K562 treated with DMSO at 1 percent for 48 hours (cell line): ENCODE results near the gene TXN2. TPM values are rescaled to one million over a fixed set of nuclear protein-coding genes. Genes with fewer than 3 reads are reported as not detected.

ENCODE experiments used
- total RNA-seq: library from RNA; unstranded; fragments of 300-600 nt; gene quantifications from 2 replicates; pipeline ENCODE4 v1.2.3, GENCODE V29; 2022; ENCODE audit warnings: low replicate concordance; ENCODE audit errors: extremely low read depth

The TXN2 gene, protein sequence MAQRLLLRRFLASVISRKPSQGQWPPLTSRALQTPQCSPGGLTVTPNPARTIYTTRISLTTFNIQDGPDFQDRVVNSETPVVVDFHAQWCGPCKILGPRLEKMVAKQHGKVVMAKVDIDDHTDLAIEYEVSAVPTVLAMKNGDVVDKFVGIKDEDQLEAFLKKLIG
- not detected in 2 replicates for total RNA-seq

DNA sequence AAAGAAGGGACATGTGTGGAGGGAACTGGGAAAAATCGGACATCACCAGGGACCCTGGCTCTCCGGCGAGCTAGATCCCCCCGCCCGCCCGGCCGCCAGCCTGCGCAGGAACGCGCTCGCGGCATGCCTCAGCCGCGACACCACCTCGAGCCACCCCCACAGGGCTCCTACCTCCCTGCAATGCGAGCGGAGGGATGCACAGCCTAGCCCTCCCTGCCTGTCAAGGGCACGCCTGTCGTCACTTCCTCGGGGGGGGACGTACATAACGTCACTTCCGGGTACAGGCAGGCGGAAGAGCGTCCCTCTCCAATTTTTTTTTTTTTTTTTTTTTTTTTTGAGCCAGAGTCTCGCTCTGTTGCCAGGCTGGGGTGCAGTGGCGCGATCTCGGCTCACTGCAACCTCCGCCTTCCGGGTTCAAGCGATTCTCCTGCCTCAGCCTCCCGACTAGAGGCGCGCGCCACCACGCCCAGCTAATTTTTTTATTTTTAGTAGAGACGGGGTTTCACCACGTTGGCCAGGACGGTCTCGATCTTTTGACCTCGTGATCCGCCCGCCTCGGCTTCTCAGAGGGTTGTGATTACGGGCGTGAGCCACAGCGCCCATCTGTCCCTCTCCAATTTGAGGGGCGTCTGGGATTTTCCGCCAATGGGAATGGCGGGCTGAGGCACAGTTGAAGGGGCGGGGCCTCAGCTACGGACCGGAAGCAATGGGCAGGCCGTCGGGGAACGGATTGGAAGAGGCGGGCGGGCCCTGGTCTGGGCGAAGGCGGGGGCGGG, at the start of gene TXN2:
Gene TXN2 (minus strand): TSS at position 248 of the 776 bp plus-strand sequence. CDS start 803 bp downstream, outside the sequence.

DNA sequence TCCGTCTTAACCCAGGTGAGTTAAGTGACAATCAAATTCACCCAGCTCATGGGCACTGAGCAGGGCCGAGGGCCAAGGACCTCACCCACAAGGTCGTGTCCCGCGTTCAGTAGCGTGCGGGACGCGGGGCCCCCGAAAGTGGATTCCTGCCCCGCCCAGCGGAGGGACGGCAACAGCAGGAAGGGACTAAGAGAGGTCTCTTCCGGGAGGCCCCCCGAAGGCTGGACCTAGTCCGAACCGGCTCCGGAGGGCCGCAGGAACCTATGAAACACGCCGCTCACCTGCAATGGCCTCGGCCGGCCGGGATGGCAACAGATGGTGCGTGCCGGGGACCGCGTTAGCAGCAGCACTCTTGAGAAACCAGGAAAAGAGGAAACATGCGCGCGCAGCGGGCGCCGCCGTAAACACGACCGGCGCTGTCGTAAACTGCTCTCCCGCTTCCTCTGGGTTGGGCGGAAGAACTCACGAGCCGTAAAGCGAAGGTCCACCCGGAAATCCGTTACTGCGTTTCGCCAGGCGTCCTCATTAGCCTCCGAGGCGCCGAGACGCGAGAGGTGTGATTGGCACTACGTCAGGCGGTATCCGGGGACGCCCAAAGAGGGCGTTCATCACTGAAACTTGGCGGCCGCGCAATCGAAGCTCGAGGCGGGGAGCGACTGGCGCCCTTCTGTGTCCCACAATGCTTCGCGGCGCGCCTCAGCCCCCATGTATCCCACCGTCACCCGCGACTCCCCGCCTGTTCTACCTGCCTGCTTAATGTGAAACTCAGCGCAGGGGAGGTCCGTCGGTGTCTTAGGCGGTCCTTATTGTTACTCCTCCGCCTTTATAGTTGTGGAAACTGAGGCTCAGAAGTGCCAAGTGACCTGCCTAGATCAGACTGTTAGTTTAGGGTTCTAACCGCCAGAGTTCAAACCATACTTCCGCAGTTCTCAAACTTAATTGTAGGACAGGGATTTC, 47.6 kb upstream of the TXN2 start, which contains the start of gene EIF3D:
Gene EIF3D (minus strand): TSS at position 372 of the 957 bp plus-strand sequence. CDS start 3,045 bp downstream, outside the sequence.

GRCh38 chr22:36506637-36507517, 25.4 kb upstream of the TXN2 start, which contains the start of gene FOXRED2:
Gene FOXRED2 (minus strand): TSS chr22:36507040. CDS start chr22:36506422, 618 bp downstream.

Other genes with a start within 250 kb of the TXN2 start
- gene APOL2, start 242.1 kb downstream of the TXN2 start, total RNA-seq: not detected in 2 replicates
- gene APOL1, start 228.5 kb downstream of the TXN2 start, total RNA-seq: not detected in 2 replicates
- 138 TPM in 1 of 2 replicates, not detected in the other for gene MYH9, start 93.7 kb downstream of the TXN2 start, total RNA-seq
- gene FOXRED2, start 25.4 kb upstream of the TXN2 start, total RNA-seq: not detected in 2 replicates
- not detected in 2 replicates for gene EIF3D, start 47.5 kb upstream of the TXN2 start, total RNA-seq
- gene CACNG2, start 222.1 kb upstream of the TXN2 start, total RNA-seq: not detected in 2 replicates